ENCODE measurements around the gene LRRC46.

Gene LRRC46

DNA sequence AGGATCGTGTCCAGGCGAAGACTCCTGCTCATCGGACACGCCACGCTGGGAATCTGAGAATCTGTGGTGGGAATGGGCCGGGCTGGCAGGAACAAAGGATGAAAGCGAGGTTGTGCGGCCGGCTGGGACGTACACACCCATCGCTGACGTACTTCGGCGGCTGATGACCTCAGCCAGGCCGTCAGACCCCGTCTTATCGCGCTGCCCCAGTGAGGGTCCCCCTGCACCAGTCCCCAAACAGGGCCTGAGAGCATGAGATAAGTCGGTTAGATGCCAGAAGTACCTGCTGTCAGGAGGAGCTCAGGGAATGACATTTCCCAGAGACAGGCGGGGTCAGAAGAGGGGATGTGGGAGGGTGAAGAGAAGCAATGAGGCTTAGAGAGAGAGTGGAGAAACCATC is 35.5 kb downstream of the LRRC46 start:
- no peak for DNase-seq (ENCODE audit: extremely low spot score)
- POLR2A ChIA-PET: no interaction called here
- CTCF ChIA-PET: no interaction called here
- TF ChIP-seq TARDBP (IDR thresholded peaks at IDR 0.05) (no peak), SUZ12 (IDR thresholded peaks at IDR 0.05) (no peak), L3MBTL2 (conservative IDR thresholded peaks at IDR 0.05) (no peak), NFRKB (IDR thresholded peaks at IDR 0.05) (no peak), LEF1 (IDR thresholded peaks at IDR 0.05; ENCODE audit: borderline replicate concordance) (no peak), ELF4 (IDR thresholded peaks at IDR 0.05) (no peak), BHLHE40 (IDR thresholded peaks at IDR 0.05; ENCODE audit: borderline replicate concordance) (no peak), ZNF384 (IDR thresholded peaks at IDR 0.05) (no peak), FOXA1 (IDR thresholded peaks at IDR 0.05) (no peak), FOXM1 (IDR thresholded peaks at IDR 0.05; ENCODE audit: borderline replicate concordance) (no peak), HDGF (IDR thresholded peaks at IDR 0.05; ENCODE audit: borderline replicate concordance) (no peak), ARNT (IDR thresholded peaks at IDR 0.05) (no peak)
- TF ChIP-seq, protein P1, sequence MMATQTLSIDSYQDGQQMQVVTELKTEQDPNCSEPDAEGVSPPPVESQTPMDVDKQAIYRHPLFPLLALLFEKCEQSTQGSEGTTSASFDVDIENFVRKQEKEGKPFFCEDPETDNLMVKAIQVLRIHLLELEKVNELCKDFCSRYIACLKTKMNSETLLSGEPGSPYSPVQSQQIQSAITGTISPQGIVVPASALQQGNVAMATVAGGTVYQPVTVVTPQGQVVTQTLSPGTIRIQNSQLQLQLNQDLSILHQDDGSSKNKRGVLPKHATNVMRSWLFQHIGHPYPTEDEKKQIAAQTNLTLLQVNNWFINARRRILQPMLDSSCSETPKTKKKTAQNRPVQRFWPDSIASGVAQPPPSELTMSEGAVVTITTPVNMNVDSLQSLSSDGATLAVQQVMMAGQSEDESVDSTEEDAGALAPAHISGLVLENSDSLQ (IDR thresholded peaks at IDR 0.05): no peak

DNA sequence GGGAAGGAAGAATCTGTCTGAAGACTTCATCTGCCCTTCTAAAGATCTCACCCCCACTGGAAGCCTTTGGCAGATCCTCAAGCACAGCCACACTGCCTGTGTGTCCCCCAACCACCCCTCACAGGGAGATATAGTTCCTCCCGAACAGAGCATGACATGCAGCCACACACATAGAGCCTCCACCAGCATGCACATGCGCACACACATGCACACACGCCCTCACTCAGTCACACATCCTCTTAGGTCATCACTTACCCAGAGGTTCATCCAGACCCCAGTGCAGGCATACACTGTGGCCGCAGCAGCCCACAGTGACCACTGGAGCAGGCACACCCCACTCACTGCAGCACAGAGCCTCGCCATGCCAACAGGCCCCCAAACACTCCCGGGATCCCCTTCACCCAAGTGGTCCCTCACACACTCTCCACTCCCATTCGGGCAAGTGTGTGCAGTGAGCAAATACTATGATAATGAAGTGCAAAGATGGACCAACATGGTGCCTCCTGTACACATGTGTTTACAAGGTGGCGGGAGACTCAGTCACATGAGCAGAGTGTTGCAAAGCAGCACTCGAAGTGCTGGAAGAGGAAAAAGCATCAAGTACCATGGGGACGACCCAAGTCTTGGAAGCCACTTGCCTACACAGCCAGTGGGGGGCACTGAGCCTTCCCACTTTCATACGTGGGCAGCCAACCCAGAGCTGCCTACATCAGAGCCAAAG is 36.5 kb downstream of the LRRC46 start:
- ChIA-PET POLR2A (no interaction called here), CTCF (no interaction called here)
- no peak for DNase-seq (ENCODE audit: extremely low spot score)
- TF ChIP-seq L3MBTL2 (conservative IDR thresholded peaks at IDR 0.05) (0 out of 2 replicates have a peak, but pooled peaks have one; percentile 25), NFRKB (IDR thresholded peaks at IDR 0.05) (no peak)

DNA sequence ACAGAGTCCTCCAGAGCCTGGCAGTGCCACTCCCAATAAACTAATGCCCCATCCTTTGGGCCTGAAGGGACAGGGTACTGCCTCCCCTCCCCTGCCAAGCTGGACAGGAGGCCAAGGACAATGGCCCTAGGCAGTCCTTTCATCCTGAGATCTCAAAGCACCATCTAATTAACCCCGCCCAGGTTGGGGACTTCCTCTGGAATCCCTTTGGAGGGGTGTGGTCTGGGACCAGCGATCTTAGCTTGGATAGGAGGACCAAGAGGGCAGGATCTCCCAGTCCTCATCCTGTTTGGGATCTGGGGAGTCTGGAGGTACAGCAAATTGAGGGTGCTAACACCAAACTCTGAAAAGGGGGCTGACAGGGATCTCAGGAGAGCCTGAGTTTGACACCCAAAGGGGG is 37.6 kb downstream of the LRRC46 start:
- no peak for TF ChIP-seq LEF1 (IDR thresholded peaks at IDR 0.05; ENCODE audit: borderline replicate concordance)
- no peak for TF ChIP-seq ARNT (IDR thresholded peaks at IDR 0.05)
- no peak for TF ChIP-seq CTBP1 (IDR thresholded peaks at IDR 0.05; ENCODE audit: borderline replicate concordance)
- no peak for TF ChIP-seq ZNF384 (IDR thresholded peaks at IDR 0.05)
- no peak for TF ChIP-seq NFRKB (IDR thresholded peaks at IDR 0.05)
- TF ChIP-seq, protein P1 (IDR thresholded peaks at IDR 0.05): no peak
- no peak for TF ChIP-seq L3MBTL2 (conservative IDR thresholded peaks at IDR 0.05)
- no peak for TF ChIP-seq TARDBP (IDR thresholded peaks at IDR 0.05)
- no peak for TF ChIP-seq HDGF (IDR thresholded peaks at IDR 0.05; ENCODE audit: borderline replicate concordance)
- no peak for TF ChIP-seq BHLHE40 (IDR thresholded peaks at IDR 0.05; ENCODE audit: borderline replicate concordance)
- no peak for TF ChIP-seq FOXM1 (IDR thresholded peaks at IDR 0.05; ENCODE audit: borderline replicate concordance)
- no peak for TF ChIP-seq ELF4 (IDR thresholded peaks at IDR 0.05)
- no peak for TF ChIP-seq FOXK2 (IDR thresholded peaks at IDR 0.05)
- ChIA-PET CTCF (no interaction called here), POLR2A (interaction anchor here (0.8 kb wide), 1 partner anchor 38 kb away, joined by 3 read pairs; the partner anchor contains the start of genes LRRC46 and MRPL10)
- DNase-seq (ENCODE audit: extremely low spot score): no peak

DNA sequence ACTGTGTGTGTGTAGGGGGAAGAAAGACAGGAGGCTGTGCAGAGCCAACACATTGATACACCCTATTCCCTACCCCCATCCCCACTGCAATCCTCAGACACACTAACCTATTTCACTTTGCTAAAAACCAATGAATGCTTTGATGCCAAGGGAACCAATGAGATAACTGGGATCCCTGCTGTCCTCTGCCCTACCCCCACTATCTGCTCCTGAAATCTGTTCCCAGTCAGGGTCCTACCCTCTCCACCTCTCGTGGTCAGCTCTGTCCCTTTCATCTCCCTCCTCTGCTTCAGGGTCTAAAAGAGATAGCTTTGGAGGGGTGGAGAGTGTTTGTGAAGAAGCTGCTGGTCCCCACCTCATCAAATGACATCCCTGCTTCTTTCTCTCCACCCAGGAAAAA is 38.6 kb downstream of the LRRC46 start:
- POLR2A ChIA-PET: interaction anchor here (1.0 kb wide), 1 partner anchor 26 kb away, joined by 3 read pairs; the partner anchor contains the start of gene SP2

DNA sequence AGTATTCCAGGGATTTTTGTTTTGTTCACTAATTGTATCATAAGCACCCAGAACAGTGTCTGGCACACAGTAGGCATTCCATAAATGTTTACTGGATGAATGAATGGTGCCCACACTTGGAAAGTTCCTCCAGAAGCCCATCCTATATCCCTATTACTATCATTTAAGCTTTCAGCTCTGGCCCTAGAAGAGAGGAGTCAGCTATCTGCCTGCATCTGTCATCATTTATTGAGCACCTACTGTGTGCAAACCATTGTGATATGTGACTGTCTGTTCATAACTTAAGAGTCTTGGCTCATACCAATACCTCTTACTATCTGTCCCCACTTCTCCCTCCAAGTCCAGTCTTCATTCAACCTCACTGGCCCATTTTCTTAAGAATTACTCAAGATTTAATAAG is 39.6 kb downstream of the LRRC46 start:
- ChIA-PET CTCF (interaction anchor here (1.0 kb wide), 1 partner anchor 9 kb away, joined by 3 read pairs; no protein-coding TSS in a partner anchor), POLR2A (interaction anchor here (1.2 to 2.0 kb wide), 2 partner anchors 18 to 70 kb away, joined by 3 to 5 read pairs; partner anchors contain the start of gene PNPO)
- no peak for TF ChIP-seq SP1 (IDR thresholded peaks at IDR 0.05)
- TF ChIP-seq, protein P1 (IDR thresholded peaks at IDR 0.05): no peak
- TF ChIP-seq ELF4 (IDR thresholded peaks at IDR 0.05): no peak
- no peak for TF ChIP-seq SUZ12 (IDR thresholded peaks at IDR 0.05)
- no peak for TF ChIP-seq NFRKB (IDR thresholded peaks at IDR 0.05)
- TF ChIP-seq HDGF (IDR thresholded peaks at IDR 0.05; ENCODE audit: borderline replicate concordance): no peak
- TF ChIP-seq TARDBP (IDR thresholded peaks at IDR 0.05): no peak
- TF ChIP-seq CTBP1 (IDR thresholded peaks at IDR 0.05; ENCODE audit: borderline replicate concordance): no peak
- no peak for TF ChIP-seq BHLHE40 (IDR thresholded peaks at IDR 0.05; ENCODE audit: borderline replicate concordance)
- no peak for DNase-seq (ENCODE audit: extremely low spot score)

More for the DNA sequence above, 38.6 kb downstream of the LRRC46 start:
- DNase-seq (ENCODE audit: extremely low spot score): no peak
- TF ChIP-seq FOXK2 (IDR thresholded peaks at IDR 0.05): no peak
- no peak for TF ChIP-seq LEF1 (IDR thresholded peaks at IDR 0.05; ENCODE audit: borderline replicate concordance)
- TF ChIP-seq SP1 (IDR thresholded peaks at IDR 0.05): no peak
- CTCF ChIA-PET: interaction anchor here (1.0 to 1.3 kb wide), 2 partner anchors 10 to 19 kb away, joined by 3 to 5 read pairs; partner anchors contain the start of gene SP6

DNA sequence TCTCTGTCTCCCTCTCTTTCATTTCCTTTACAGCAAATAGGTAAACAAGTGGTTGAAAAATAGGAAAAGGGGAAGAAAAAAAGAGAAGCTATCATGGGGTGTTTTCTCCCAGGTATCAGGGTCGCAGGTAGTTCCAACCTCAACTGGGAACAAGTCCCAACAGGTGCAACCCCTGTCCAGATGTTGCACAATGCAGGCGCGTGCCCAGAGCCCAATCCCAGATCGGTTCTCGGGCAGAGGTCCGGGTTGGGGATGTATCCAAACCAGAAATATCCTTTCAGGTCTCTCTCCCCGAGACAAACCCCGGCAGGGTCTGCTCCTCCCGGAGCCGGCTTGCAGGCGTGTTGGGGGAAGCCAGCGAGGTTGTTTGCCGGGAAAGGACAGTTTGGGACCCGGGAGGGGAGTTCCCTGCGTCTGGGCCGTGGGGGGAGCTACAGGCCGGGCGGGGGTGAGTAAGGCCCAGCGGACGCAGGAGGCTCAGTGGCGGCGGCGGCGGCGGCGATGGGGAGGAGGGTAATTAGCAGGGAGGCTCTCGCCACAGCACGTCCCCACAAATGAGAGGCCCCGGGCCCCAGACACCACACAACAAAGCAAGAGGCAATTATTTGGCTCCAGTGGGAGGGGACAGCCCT is 40.7 kb downstream of the LRRC46 start:
- ChIA-PET POLR2A (interaction anchor here (1.0 to 2.0 kb wide), 3 partner anchors 10 to 69 kb away, joined by 3 to 5 read pairs (median 3); partner anchors contain the start of genes PNPO and SP2), CTCF (no interaction called here)

More for the DNA sequence above, 40.7 kb downstream of the LRRC46 start:
- no peak for TF ChIP-seq L3MBTL2 (conservative IDR thresholded peaks at IDR 0.05)
- DNase-seq (ENCODE audit: extremely low spot score): no peak

All from HEK293T (cell line).